Vagina (tissue), 2 donors: ENCODE measurements around the gene KIF16B.

Source experiments
- POLR2A ChIP-seq, 2 donors: fragments of 450-650 bp; IDR thresholded peaks; one replicate each; pipeline ENCODE4 v1.6.1; 2017; ENCODE audit warnings: antibody characterized with exemption in 2 of 2, mild to moderate bottlenecking in 2 of 2, moderate library complexity in 2 of 2
- POLR2AphosphoS5 ChIP-seq, 2 donors: sonication (generic); formaldehyde crosslinking; IDR thresholded peaks; one replicate each; pipeline ENCODE4 v1.9.0; 2017; ENCODE audit warnings: antibody characterized with exemption in 2 of 2, mild to moderate bottlenecking in 2 of 2, low read depth in 1 of 2; ENCODE audit not compliant: insufficient read depth in 1 of 2
- TF ChIP-seq, protein P1 (sequence below), 3 experiments: fragments of 450-650 bp in 2 of 3; fragments of 200-600 bp in 1 of 3; sonication (generic) in 1 of 3; IDR thresholded peaks; one replicate each; pipeline ENCODE4 v1.5.1; 2017 to 2019; ENCODE audit warnings: antibody characterized with exemption in 3 of 3, mild to moderate bottlenecking in 2 of 3, moderate library complexity in 2 of 3

DNA sequence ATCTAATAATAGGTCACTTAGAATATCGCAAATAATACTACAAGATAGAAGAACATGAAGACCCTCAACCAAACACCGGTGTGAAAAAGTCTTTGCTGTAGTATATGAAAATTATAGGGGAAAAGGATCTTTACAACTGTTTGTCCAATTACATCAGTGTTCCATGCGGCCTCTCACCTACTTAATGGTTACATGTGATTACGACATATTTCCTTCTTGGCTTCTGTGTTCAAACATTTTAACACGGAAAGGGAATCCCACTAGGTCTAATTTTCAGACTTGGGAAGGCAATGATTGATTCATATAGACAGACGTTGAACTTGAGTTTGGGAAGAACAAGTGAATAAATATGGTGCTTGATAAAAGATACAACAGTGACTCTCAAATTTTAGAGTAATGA is 273.4 kb downstream of the KIF16B start:
- TF ChIP-seq, protein P1, sequence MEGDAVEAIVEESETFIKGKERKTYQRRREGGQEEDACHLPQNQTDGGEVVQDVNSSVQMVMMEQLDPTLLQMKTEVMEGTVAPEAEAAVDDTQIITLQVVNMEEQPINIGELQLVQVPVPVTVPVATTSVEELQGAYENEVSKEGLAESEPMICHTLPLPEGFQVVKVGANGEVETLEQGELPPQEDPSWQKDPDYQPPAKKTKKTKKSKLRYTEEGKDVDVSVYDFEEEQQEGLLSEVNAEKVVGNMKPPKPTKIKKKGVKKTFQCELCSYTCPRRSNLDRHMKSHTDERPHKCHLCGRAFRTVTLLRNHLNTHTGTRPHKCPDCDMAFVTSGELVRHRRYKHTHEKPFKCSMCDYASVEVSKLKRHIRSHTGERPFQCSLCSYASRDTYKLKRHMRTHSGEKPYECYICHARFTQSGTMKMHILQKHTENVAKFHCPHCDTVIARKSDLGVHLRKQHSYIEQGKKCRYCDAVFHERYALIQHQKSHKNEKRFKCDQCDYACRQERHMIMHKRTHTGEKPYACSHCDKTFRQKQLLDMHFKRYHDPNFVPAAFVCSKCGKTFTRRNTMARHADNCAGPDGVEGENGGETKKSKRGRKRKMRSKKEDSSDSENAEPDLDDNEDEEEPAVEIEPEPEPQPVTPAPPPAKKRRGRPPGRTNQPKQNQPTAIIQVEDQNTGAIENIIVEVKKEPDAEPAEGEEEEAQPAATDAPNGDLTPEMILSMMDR (IDR thresholded peaks at IDR 0.05) = no peak
- no peak for TF ChIP-seq POLR2A (IDR thresholded peaks at IDR 0.05)
- no peak for TF ChIP-seq POLR2AphosphoS5 (IDR thresholded peaks at IDR 0.05; ENCODE audit: insufficient read depth in 1 of 2, low read depth in 1 of 2)
